GM19099 (cell line): ENCODE data around the gene TAS2R31.
"Not testable (repeated sequence)": the region's sequence is repeated elsewhere in the genome, so short reads cannot be mapped to it uniquely, and the experiment has no call there.

Experiments
- POLR2A ChIP-seq: IDR thresholded peaks from 3 replicates; pipeline ENCODE4 v1.6.1; 2011; ENCODE audit warnings: low read depth; ENCODE audit not compliant: insufficient read length; ENCODE audit errors: extremely low read depth

TAS2R31 gene

GRCh38 chr12:11031307-11031706, at the start of gene TAS2R31:
TAS2R31 (minus strand) TSS chr12:11031407; CDS start chr12:11031335, 72 bp downstream.
- no peak for TF ChIP-seq POLR2A

- TF ChIP-seq POLR2A: no peak
These were observed 47.0 kb upstream of the TAS2R31 start for GRCh38 chr12:11078246-11078645.

GRCh38 chr12:11075642-11076041, 44.4 kb upstream of the TAS2R31 start:
- TF ChIP-seq POLR2A: no peak

GRCh38 chr12:11071414-11071813, 40.2 kb upstream of the TAS2R31 start:
- no peak for TF ChIP-seq POLR2A

- TF ChIP-seq POLR2A: no peak
These were observed 39.8 kb upstream of the TAS2R31 start for GRCh38 chr12:11070999-11071398.

GRCh38 chr12:11069854-11070365, 38.7 kb upstream of the TAS2R31 start:
- TF ChIP-seq POLR2A: no peak

- TF ChIP-seq POLR2A: no peak
These were observed 36.3 kb upstream of the TAS2R31 start for GRCh38 chr12:11067514-11067913.

GRCh38 chr12:11062194-11062593, 31.0 kb upstream of the TAS2R31 start, which contains the start of gene TAS2R46:
TAS2R46 (minus strand) TSS chr12:11062294; CDS start chr12:11062294, 0 bp downstream.
- not testable (repeated sequence) for TF ChIP-seq POLR2A

GRCh38 chr12:11059784-11060183, 28.6 kb upstream of the TAS2R31 start:
- TF ChIP-seq POLR2A: no peak

- no peak for TF ChIP-seq POLR2A
These were observed 27.8 kb upstream of the TAS2R31 start for GRCh38 chr12:11059041-11059440.

GRCh38 chr12:11055306-11055705, 24.1 kb upstream of the TAS2R31 start:
- no peak for TF ChIP-seq POLR2A

GRCh38 chr12:11040162-11040561, 9.0 kb upstream of the TAS2R31 start:
- no peak for TF ChIP-seq POLR2A

GRCh38 chr12:11039171-11039570, 8.0 kb upstream of the TAS2R31 start:
- TF ChIP-seq POLR2A: no peak

- TF ChIP-seq POLR2A: no peak
These were observed 5.1 kb downstream of the TAS2R31 start for GRCh38 chr12:11026118-11026517.

- TF ChIP-seq POLR2A: no peak
These were observed 7.8 kb downstream of the TAS2R31 start for GRCh38 chr12:11023387-11023786.

- TF ChIP-seq POLR2A: no peak
These were observed 8.7 kb downstream of the TAS2R31 start, which contains the start of gene TAS2R19 for GRCh38 chr12:11022520-11022919. TAS2R19 (minus strand) TSS chr12:11022620; CDS start chr12:11022571, 49 bp downstream.

GRCh38 chr12:11016937-11017336, 14.3 kb downstream of the TAS2R31 start:
- no peak for TF ChIP-seq POLR2A
